HepG2 (cell line): ENCODE data around the gene MOK. TPM values are rescaled to one million over a fixed set of nuclear protein-coding genes. Genes with fewer than 3 reads are reported as not detected.

Source experiments
- GABPB1 ChIP-seq: IDR thresholded peaks from 2 replicates; pipeline ENCODE4 v1.6.1; 2016; ENCODE audit warnings: mild to moderate bottlenecking, missing genetic modification reagents, moderate library complexity, missing compliant biosample characterization
- KLF16 ChIP-seq, 2 experiments: sonication (generic) in 1 of 2; formaldehyde crosslinking in 1 of 2; IDR thresholded peaks; 2 replicates each; pipeline versions ENCODE4 v1.6.1 to v1.8.0; 2016 to 2023; ENCODE audit warnings: missing genetic modification reagents in 2 of 2, missing compliant biosample characterization in 1 of 2
- MXI1 ChIP-seq: IDR thresholded peaks from 3 replicates; pipeline ENCODE4 v1.6.1; 2012; ENCODE audit warnings: low read depth, low read length, inconsistent platforms, borderline replicate concordance
- NFYC ChIP-seq: IDR thresholded peaks from 2 replicates; pipeline ENCODE4 v1.6.1; 2016; ENCODE audit warnings: missing genetic modification reagents, missing compliant biosample characterization
- RCOR2 ChIP-seq: IDR thresholded peaks from 2 replicates; pipeline ENCODE4 v1.6.1; 2016; ENCODE audit warnings: missing biosample characterization, missing genetic modification reagents
- TAF1 ChIP-seq: sonication (generic); formaldehyde crosslinking; IDR thresholded peaks from 2 replicates; pipeline ENCODE4 v1.4.0; 2020; ENCODE audit warnings: missing genetic modification reagents
- THAP7 ChIP-seq: sonication (generic); formaldehyde crosslinking; IDR thresholded peaks from 2 replicates; pipeline ENCODE4 v1.8.1; 2023; ENCODE audit warnings: mild to moderate bottlenecking, missing genetic modification reagents
- TOE1 ChIP-seq: sonication (generic); formaldehyde crosslinking; IDR thresholded peaks from 2 replicates; pipeline ENCODE4 v1.4.0; 2020; ENCODE audit warnings: mild to moderate bottlenecking, missing genetic modification reagents
- ZBTB10 ChIP-seq: sonication (generic); formaldehyde crosslinking; IDR thresholded peaks from 2 replicates; pipeline ENCODE4 v1.4.0; 2020; ENCODE audit warnings: missing genetic modification reagents, borderline replicate concordance
- ZMAT3 ChIP-seq: sonication (generic); formaldehyde crosslinking; conservative IDR thresholded peaks from 2 replicates; pipeline ENCODE4 v1.7.0; 2021; ENCODE audit warnings: missing genetic modification reagents
- ZNF251 ChIP-seq: sonication (generic); formaldehyde crosslinking; IDR thresholded peaks from 2 replicates; pipeline ENCODE4 v1.9.0; 2021; ENCODE audit warnings: mild to moderate bottlenecking, missing genetic modification reagents
- ZNF292 ChIP-seq: sonication (generic); formaldehyde crosslinking; IDR thresholded peaks from 2 replicates; pipeline ENCODE4 v1.8.1; 2022; ENCODE audit warnings: mild to moderate bottlenecking, low read depth, missing genetic modification reagents, borderline replicate concordance
- ZNF460 ChIP-seq: sonication (generic); formaldehyde crosslinking; IDR thresholded peaks from 2 replicates; pipeline ENCODE4 v1.5.1; 2020; ENCODE audit warnings: missing genetic modification reagents, mild to moderate bottlenecking, borderline replicate concordance
- polyA plus RNA-seq, 8 experiments: library from polyadenylated mRNA; depleted of rRNA in 3 of 8; stranded (reverse) in 7 of 8; unstranded in 1 of 8; fragments of >200 nt; fragmentation: Illumina TruSeq in 4 of 8; extraction: Trizol in 4 of 8; gene quantifications; 2 replicates each; pipeline versions ENCODE4 v1.2.1 to v1.2.3, GENCODE V29; 2011 to 2016; ENCODE audit warnings: low read depth in 4 of 8, missing spikeins in 1 of 8, mixed read lengths in 1 of 8; ENCODE audit not compliant: insufficient read depth in 1 of 8
- total RNA-seq, 5 experiments: library from RNA; depleted of rRNA; stranded (reverse); fragments of >200 nt; fragmentation: Illumina TruSeq; extraction: Trizol; gene quantifications; 2 replicates each; pipeline ENCODE4 v1.2.3, GENCODE V29; 2016; ENCODE audit warnings: low read depth in 1 of 5
- TF ChIP-seq, protein P1 (sequence below): sonication (generic); formaldehyde crosslinking; IDR thresholded peaks from 2 replicates; pipeline ENCODE4 v1.4.0; 2020; ENCODE audit warnings: mild to moderate bottlenecking, missing genetic modification reagents
- TF ChIP-seq, protein P2 (sequence below): sonication (generic); formaldehyde crosslinking; IDR thresholded peaks from 2 replicates; pipeline ENCODE4 v1.4.0; 2020; ENCODE audit warnings: missing genetic modification reagents, borderline replicate concordance

The MOK gene
- total and polyA plus RNA-seq, 2 of the 13 experiments (the other 11 are each of a cell fraction or from before 2014, with no cell fraction given), result 15.3 to 16.9 TPM

GRCh38 chr14:102316743-102317563 lies 12.0 kb upstream of the MOK start (continued):
- TF ChIP-seq, protein P1, sequence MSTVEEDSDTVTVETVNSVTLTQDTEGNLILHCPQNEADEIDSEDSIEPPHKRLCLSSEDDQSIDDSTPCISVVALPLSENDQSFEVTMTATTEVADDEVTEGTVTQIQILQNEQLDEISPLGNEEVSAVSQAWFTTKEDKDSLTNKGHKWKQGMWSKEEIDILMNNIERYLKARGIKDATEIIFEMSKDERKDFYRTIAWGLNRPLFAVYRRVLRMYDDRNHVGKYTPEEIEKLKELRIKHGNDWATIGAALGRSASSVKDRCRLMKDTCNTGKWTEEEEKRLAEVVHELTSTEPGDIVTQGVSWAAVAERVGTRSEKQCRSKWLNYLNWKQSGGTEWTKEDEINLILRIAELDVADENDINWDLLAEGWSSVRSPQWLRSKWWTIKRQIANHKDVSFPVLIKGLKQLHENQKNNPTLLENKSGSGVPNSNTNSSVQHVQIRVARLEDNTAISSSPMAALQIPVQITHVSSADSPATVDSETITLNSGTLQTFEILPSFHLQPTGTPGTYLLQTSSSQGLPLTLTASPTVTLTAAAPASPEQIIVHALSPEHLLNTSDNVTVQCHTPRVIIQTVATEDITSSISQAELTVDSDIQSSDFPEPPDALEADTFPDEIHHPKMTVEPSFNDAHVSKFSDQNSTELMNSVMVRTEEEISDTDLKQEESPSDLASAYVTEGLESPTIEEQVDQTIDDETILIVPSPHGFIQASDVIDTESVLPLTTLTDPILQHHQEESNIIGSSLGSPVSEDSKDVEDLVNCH, result no peak
- no peak for TF ChIP-seq ZBTB10 (CRISPR knock-in tag)
- peak; percentile 96 for TF ChIP-seq TOE1 (CRISPR knock-in tag)
- 0 out of 2 replicates have a peak, but pooled peaks have one; percentile 15 for TF ChIP-seq RCOR2 (CRISPR knock-in tag)
- TF ChIP-seq KLF16 (CRISPR knock-in tag; IDR thresholded peaks at IDR 0.05), result peak in 1 of 2 experiments; percentile 87; a peak in 2 of 4 replicates
- TF ChIP-seq, protein P2, sequence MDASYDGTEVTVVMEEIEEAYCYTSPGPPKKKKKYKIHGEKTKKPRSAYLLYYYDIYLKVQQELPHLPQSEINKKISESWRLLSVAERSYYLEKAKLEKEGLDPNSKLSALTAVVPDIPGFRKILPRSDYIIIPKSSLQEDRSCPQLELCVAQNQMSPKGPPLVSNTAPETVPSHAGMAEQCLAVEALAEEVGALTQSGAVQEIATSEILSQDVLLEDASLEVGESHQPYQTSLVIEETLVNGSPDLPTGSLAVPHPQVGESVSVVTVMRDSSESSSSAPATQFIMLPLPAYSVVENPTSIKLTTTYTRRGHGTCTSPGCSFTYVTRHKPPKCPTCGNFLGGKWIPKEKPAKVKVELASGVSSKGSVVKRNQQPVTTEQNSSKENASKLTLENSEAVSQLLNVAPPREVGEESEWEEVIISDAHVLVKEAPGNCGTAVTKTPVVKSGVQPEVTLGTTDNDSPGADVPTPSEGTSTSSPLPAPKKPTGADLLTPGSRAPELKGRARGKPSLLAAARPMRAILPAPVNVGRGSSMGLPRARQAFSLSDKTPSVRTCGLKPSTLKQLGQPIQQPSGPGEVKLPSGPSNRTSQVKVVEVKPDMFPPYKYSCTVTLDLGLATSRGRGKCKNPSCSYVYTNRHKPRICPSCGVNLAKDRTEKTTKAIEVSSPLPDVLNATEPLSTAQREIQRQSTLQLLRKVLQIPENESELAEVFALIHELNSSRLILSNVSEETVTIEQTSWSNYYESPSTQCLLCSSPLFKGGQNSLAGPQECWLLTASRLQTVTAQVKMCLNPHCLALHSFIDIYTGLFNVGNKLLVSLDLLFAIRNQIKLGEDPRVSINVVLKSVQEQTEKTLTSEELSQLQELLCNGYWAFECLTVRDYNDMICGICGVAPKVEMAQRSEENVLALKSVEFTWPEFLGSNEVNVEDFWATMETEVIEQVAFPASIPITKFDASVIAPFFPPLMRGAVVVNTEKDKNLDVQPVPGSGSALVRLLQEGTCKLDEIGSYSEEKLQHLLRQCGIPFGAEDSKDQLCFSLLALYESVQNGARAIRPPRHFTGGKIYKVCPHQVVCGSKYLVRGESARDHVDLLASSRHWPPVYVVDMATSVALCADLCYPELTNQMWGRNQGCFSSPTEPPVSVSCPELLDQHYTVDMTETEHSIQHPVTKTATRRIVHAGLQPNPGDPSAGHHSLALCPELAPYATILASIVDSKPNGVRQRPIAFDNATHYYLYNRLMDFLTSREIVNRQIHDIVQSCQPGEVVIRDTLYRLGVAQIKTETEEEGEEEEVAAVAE (CRISPR knock-in tag), result no peak; the same call in 1 of the 2 replicates
- peak; percentile 62; the same call in 1 of the 2 replicates for TF ChIP-seq ZNF292 (CRISPR knock-in tag)
- TF ChIP-seq ZNF460, result no peak
- TF ChIP-seq TAF1 (CRISPR knock-in tag), result peak; percentile 49; the same call in 1 of the 2 replicates
- TF ChIP-seq THAP7 (CRISPR knock-in tag), result 0 out of 2 replicates have a peak, but pooled peaks have one; percentile 17
- peak; percentile 70 for TF ChIP-seq NFYC
- no peak for TF ChIP-seq ZNF251 (CRISPR knock-in tag)
- peak; percentile 81 for TF ChIP-seq GABPB1
- TF ChIP-seq ZMAT3 (CRISPR knock-in tag), result peak; percentile 40; the same call in 1 of the 2 replicates
- TF ChIP-seq MXI1, result peak; percentile 44; the same call in 1 of the 3 replicates
